ENCODE data around the gene SLCO1B1. TPM values are rescaled to one million over a fixed set of nuclear protein-coding genes. Genes with fewer than 3 reads are reported as not detected.
"Not testable (repeated sequence)": the region's sequence is repeated elsewhere in the genome, so short reads cannot be mapped to it uniquely, and the experiment has no call there.

Gene SLCO1B1
- not detected for total RNA-seq

- no peak for ATAC-seq
- intact Hi-C loops (cut with DNase I): no loop called here
- no peak for DNase-seq (ENCODE audit: low spot score)
These were observed at the start of gene SLCO1B1 for GRCh38 chr12:21130998-21131397. Gene SLCO1B1 (plus strand): TSS chr12:21131194. CDS start chr12:21141575, 10,381 bp downstream.

GRCh38 chr12:21084753-21085152 is 46.2 kb upstream of the SLCO1B1 start:
- ATAC-seq; intact Hi-C loops (cut with DNase I); DNase-seq (ENCODE audit: low spot score): not testable (repeated sequence)

- ATAC-seq (no peak), DNase-seq (ENCODE audit: low spot score) (no peak)
- intact Hi-C loops (cut with DNase I): no loop called here
These were observed 19.3 kb upstream of the SLCO1B1 start for GRCh38 chr12:21111732-21112131.

GRCh38 chr12:21113266-21113665 is 17.7 kb upstream of the SLCO1B1 start:
- intact Hi-C loops (cut with DNase I): no loop called here
- no peak for DNase-seq (ENCODE audit: low spot score)

GRCh38 chr12:21117995-21118394 is 13.0 kb upstream of the SLCO1B1 start:
- intact Hi-C loops (cut with DNase I): no loop called here
- ATAC-seq (no peak), DNase-seq (ENCODE audit: low spot score) (no peak)

More at GRCh38 chr12:21113266-21113665, 17.7 kb upstream of the SLCO1B1 start:
- ATAC-seq: no peak

- intact Hi-C loops (cut with DNase I): no loop called here
- DNase-seq (ENCODE audit: low spot score): no peak
- no peak for ATAC-seq
These were observed 12.2 kb upstream of the SLCO1B1 start for GRCh38 chr12:21118760-21119159.

GRCh38 chr12:21129351-21129750 is 1.6 kb upstream of the SLCO1B1 start:
- no peak for ATAC-seq
- no peak for DNase-seq (ENCODE audit: low spot score)
- intact Hi-C loops (cut with DNase I): no loop called here

- intact Hi-C loops (cut with DNase I): no loop called here
- ATAC-seq: no peak
- DNase-seq (ENCODE audit: low spot score): no peak
These were observed 1.1 kb upstream of the SLCO1B1 start for GRCh38 chr12:21129906-21130305.

GRCh38 chr12:21137318-21137999 is 6.5 kb downstream of the SLCO1B1 start:
- ATAC-seq; DNase-seq (ENCODE audit: low spot score); intact Hi-C loops (cut with DNase I): not testable (repeated sequence)

- intact Hi-C loops (cut with DNase I): no loop called here
- ATAC-seq: no peak
- no peak for DNase-seq (ENCODE audit: low spot score)
These were observed 7.0 kb downstream of the SLCO1B1 start for GRCh38 chr12:21138016-21138415.

- intact Hi-C loops (cut with DNase I): no loop called here
- DNase-seq (ENCODE audit: low spot score) (no peak), ATAC-seq (no peak)
These were observed 13.3 kb downstream of the SLCO1B1 start for GRCh38 chr12:21144309-21144708.

GRCh38 chr12:21149861-21150260 is 18.9 kb downstream of the SLCO1B1 start:
- DNase-seq (ENCODE audit: low spot score); ATAC-seq; intact Hi-C loops (cut with DNase I): not testable (repeated sequence)

- intact Hi-C loops (cut with DNase I): no loop called here
- DNase-seq (ENCODE audit: low spot score): no peak
- no peak for ATAC-seq
These were observed 20.2 kb downstream of the SLCO1B1 start for GRCh38 chr12:21151184-21151583.

GRCh38 chr12:21155522-21156351 is 24.7 kb downstream of the SLCO1B1 start:
- intact Hi-C loops (cut with DNase I): no loop called here
- ATAC-seq (no peak), DNase-seq (ENCODE audit: low spot score) (no peak)

GRCh38 chr12:21165048-21165447 is 34.1 kb downstream of the SLCO1B1 start:
- DNase-seq (ENCODE audit: low spot score): no peak
- no peak for ATAC-seq
- intact Hi-C loops (cut with DNase I): no loop called here

- intact Hi-C loops (cut with DNase I): no loop called here
- DNase-seq (ENCODE audit: low spot score) (no peak), ATAC-seq (no peak)
These were observed 39.0 kb downstream of the SLCO1B1 start for GRCh38 chr12:21169878-21170472.

- no peak for ATAC-seq
- no peak for DNase-seq (ENCODE audit: low spot score)
- intact Hi-C loops (cut with DNase I): no loop called here
These were observed 41.1 kb downstream of the SLCO1B1 start for GRCh38 chr12:21172079-21172478.

GRCh38 chr12:21183721-21184275 is 52.8 kb downstream of the SLCO1B1 start:
- intact Hi-C loops (cut with DNase I): loop anchor here (5.0 kb wide), 1 partner anchor 261 kb away; no protein-coding TSS in a partner anchor
- ATAC-seq: no peak
- DNase-seq (ENCODE audit: low spot score): no peak

GRCh38 chr12:21190016-21190415 is 59.0 kb downstream of the SLCO1B1 start:
- DNase-seq (ENCODE audit: low spot score) (no peak), ATAC-seq (no peak)
- intact Hi-C loops (cut with DNase I): no loop called here
